ENCODE results near the gene TMEM170A. TPM values are rescaled to one million over a fixed set of nuclear protein-coding genes. Genes with fewer than 3 reads are reported as not detected.
"Not testable (repeated sequence)": the region's sequence is repeated elsewhere in the genome, so short reads cannot be mapped to it uniquely, and the experiment has no call there.

The TMEM170A gene
- 10.6 and 19.0 TPM in 2 replicates for total RNA-seq

- TF ChIP-seq, protein P1, sequence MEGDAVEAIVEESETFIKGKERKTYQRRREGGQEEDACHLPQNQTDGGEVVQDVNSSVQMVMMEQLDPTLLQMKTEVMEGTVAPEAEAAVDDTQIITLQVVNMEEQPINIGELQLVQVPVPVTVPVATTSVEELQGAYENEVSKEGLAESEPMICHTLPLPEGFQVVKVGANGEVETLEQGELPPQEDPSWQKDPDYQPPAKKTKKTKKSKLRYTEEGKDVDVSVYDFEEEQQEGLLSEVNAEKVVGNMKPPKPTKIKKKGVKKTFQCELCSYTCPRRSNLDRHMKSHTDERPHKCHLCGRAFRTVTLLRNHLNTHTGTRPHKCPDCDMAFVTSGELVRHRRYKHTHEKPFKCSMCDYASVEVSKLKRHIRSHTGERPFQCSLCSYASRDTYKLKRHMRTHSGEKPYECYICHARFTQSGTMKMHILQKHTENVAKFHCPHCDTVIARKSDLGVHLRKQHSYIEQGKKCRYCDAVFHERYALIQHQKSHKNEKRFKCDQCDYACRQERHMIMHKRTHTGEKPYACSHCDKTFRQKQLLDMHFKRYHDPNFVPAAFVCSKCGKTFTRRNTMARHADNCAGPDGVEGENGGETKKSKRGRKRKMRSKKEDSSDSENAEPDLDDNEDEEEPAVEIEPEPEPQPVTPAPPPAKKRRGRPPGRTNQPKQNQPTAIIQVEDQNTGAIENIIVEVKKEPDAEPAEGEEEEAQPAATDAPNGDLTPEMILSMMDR (IDR thresholded peaks at IDR 0.05; ENCODE audit: insufficient read depth, low read depth, low read length) = peak; percentile 100
- peak within 1 kb of the TSS; percentile 81 for H3K4me3 ChIP-seq (ENCODE audit: low read depth, low read length)
- DNase-seq (ENCODE audit: low read depth) = peak; percentile 99
Measured at GRCh38 chr16:75464122-75464918, at the start of gene TMEM170A. TSS of gene TMEM170A (minus strand) at chr16:75464689. CDS start at chr16:75464600, 89 bp downstream.

- TF ChIP-seq, protein P1 (IDR thresholded peaks at IDR 0.05; ENCODE audit: insufficient read depth, low read depth, low read length) = no peak
- no peak overlapping the region for H3K4me3 ChIP-seq (ENCODE audit: low read depth, low read length)
- peak; percentile 82 for DNase-seq (ENCODE audit: low read depth)
Measured at GRCh38 chr16:75506574-75506973, 42.1 kb upstream of the TMEM170A start.

DNA sequence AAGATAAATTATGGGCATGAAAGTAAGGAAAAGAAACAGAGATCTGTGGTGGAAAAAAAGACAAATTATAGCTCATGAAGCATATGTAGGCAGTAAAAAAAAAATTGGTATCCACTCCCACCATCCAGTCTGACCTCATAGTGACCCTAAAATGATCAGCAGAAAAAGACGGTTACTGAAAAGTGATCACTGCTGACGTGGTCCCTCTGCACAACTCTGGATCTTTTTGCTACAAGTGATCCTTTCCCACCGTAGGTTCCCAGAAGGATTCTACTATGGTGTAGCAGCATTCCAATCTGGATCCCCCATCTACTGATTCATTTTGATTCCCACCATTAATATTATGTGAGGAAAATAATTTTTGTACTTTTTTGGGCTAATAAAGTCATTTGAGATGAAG is 41.6 kb upstream of the TMEM170A start:
- TF ChIP-seq, protein P1 (IDR thresholded peaks at IDR 0.05; ENCODE audit: insufficient read depth, low read depth, low read length) = no peak
- no peak overlapping the region for H3K4me3 ChIP-seq (ENCODE audit: low read depth, low read length)
- no peak for DNase-seq (ENCODE audit: low read depth)

GRCh38 chr16:75503801-75504200 is 39.3 kb upstream of the TMEM170A start:
- TF ChIP-seq, protein P1 (IDR thresholded peaks at IDR 0.05; ENCODE audit: insufficient read depth, low read depth, low read length) = no peak
- DNase-seq (ENCODE audit: low read depth) = no peak
- H3K4me3 ChIP-seq (ENCODE audit: low read depth, low read length) = no peak overlapping the region

DNA sequence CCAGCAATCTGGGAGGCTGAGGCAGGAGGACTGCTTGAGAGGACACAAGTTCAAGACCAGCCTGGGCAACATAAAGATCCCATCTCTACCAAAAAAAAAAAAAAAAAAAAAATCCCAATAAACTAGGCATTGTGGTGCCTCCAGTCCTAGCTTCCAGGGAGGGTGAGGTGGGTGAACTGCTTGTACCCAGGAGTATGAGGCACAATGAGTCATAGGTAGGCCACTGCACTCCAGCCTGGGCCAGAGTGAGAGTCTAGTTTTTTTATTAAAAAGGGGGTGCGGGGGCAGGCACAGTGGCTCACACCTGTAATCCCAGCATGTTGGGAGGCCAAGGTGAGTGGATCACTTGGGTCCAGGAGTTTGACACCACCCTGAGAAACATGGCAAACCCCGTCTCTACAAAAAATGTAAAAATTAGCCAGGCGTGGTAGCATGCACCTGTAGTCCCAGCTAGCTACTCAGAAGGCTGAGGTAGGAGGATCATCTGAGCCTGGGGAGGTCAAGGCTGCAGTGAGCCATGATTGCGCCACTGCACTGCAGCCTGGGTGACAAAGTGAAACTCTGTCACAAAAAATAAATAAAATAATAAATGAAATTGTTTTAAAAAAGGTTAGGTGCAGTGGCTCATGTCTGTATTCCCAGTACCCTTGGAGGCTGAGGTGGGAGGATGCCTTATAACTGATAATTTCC is 38.6 kb upstream of the TMEM170A start:
- no peak overlapping the region for H3K4me3 ChIP-seq (ENCODE audit: low read depth, low read length)

GRCh38 chr16:75501820-75502219 is 37.3 kb upstream of the TMEM170A start:
- peak; percentile 27 for DNase-seq (ENCODE audit: low read depth)
- not testable (repeated sequence) for H3K4me3 ChIP-seq (ENCODE audit: low read depth, low read length)

More for the DNA sequence above, 38.6 kb upstream of the TMEM170A start:
- TF ChIP-seq, protein P1 (IDR thresholded peaks at IDR 0.05; ENCODE audit: insufficient read depth, low read depth, low read length) = no peak
- DNase-seq (ENCODE audit: low read depth) = no peak

- TF ChIP-seq, protein P1 (IDR thresholded peaks at IDR 0.05; ENCODE audit: insufficient read depth, low read depth, low read length) = no peak
- no peak overlapping the region for H3K4me3 ChIP-seq (ENCODE audit: low read depth, low read length)
- DNase-seq (ENCODE audit: low read depth) = no peak
Measured at GRCh38 chr16:75501359-75501758, 36.9 kb upstream of the TMEM170A start.

DNA sequence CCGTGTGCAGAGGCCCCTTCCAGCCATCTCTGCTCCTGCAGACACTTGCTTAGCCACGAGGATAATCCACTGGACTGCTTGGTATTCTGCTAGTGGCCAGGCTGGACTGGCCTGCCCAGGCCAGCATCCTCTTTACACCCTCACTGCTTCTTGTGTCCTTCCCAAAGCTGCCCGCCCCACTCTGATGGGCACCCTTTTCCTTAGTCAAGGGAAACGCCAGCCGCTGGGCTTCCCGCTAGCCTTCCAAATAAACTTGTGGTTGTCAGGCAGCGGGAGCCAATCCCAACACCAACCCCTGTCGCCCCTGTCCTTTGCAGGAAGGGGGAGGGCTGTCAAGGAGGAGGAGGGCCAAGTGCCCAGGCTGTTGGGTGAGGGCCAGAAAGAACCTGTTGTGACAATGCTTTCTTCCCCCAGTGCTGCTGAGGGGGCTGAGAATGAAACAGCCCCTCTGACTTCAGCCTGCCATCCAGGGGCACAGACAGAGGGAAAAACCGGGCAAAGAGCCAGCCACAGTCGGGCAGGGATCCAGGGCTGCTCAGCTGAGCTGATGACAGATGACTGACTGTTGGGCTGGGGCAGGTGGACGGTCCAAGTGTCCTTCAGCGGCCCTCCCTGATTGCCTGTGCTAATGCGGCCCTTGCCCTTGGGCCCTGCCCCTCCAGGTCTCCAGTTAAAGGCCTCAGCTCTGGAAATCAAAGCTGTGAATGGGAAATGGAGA is 34.3 kb upstream of the TMEM170A start:
- not testable (repeated sequence) for H3K4me3 ChIP-seq (ENCODE audit: low read depth, low read length); DNase-seq (ENCODE audit: low read depth)

Measured in fibroblast of villous mesenchyme (primary cell).